Measurements from ENCODE around the gene SP7. TPM values are rescaled to one million over a fixed set of nuclear protein-coding genes. Genes with fewer than 3 reads are reported as not detected.

SP7 gene
- total and polyA plus RNA-seq, 10 of the 15 experiments (the other 5 are each of a cell fraction or from before 2014, with no cell fraction given) = 0.05 to 0.11 TPM; not detected in 8

DNA sequence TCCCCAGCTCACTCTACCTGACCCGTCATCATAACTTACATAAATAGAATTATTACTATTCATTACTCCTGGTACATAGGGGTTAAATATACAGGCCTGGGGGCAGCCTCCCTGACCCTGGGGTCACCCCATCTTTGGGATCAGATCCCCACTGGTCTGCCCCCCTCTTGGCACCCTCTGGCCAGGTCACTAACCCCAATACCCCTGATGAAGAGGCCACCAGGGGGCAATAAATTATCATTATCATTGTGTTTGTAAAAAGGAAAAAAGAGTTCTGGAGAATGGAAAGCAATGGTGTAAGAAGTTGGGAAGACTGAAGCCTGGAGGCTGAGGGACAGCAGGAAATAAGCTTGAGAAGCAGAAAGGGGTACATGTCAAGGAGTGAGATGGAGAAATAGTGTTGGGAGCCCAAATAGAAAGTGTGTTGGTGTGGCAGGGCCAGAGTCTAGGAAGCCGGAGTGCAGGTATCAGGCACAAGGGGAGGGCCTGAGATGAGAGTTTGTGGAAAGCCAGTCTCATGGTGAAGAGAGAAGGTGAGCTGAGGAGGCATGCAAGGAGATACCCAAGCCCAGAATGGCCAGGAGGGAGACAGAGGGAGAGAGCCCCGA is 8.6 kb downstream of the SP7 start:
- Histone ChIP-seq H3K79me2 (ENCODE audit: control insufficient read depth, insufficient read depth, low read length) (no peaks in the 10 kb centered on the region), H2AFZ (ENCODE audit: control insufficient read depth, low read depth, low read length) (no peak overlapping the region), H3K36me3 (ENCODE audit: control insufficient read depth in 2 of 2, insufficient read depth in 2 of 2, low read length in 1 of 2) (no peaks in the 10 kb centered on the region), H3K4me1 (ENCODE audit: control insufficient read depth, insufficient read depth, low read length) (peaks cover 17% of the 10 kb centered on the region; the same call in 1 of the 2 replicates), H3K4me3 (no peak overlapping the region), H3K27me3 (replicated peaks in 1 of 2; ENCODE audit: control insufficient read depth in 2 of 2, insufficient read depth in 2 of 2, low read length in 1 of 2) (peaks cover 0 to 1% of the 10 kb centered on the region in 2 experiments; a peak in 2 of 4 replicates), H3K9me3 (replicated peaks; ENCODE audit: control insufficient read depth, insufficient read depth, low read length) (no peaks in the 10 kb centered on the region), H3K27ac (ENCODE audit: control insufficient read depth, insufficient read depth) (no peak overlapping the region), H4K20me1 (ENCODE audit: control insufficient read depth, insufficient read depth) (no peaks in the 10 kb centered on the region), H3K9ac (ENCODE audit: control insufficient read depth, insufficient read depth, low read length) (no peak overlapping the region), H3K4me2 (ENCODE audit: control insufficient read depth, insufficient read depth) (no peak overlapping the region)
- in situ Hi-C loops (cut with MboI) (no loop called here), intact Hi-C loops (cut with micrococcal nuclease; ENCODE audit: unreplicated experiment) (no loop called here)
- TF ChIP-seq TCF3 (IDR thresholded peaks at IDR 0.05; ENCODE audit: borderline replicate concordance, insufficient read depth, low read depth, low read length) = no peak
- TF ChIP-seq RAD21 (IDR thresholded peaks at IDR 0.05; ENCODE audit: insufficient read depth, low read depth, low read length) = peak; percentile 48
- TF ChIP-seq NR2F1 (conservative IDR thresholded peaks at IDR 0.05) = peak; percentile 37; the same call in 1 of the 2 replicates
- TF ChIP-seq CTCF (IDR thresholded peaks at IDR 0.05 in 2 of 3, conservative IDR thresholded peaks at IDR 0.05 in 1 of 3; ENCODE audit: control insufficient read depth in 2 of 3, extremely low read depth in 1 of 3, insufficient read depth in 1 of 3, low read depth in 3 of 3, low read length in 3 of 3) = peak; percentile 18 to 38 (median 24); a peak in 3 of 6 replicates
- no peak for TF ChIP-seq LARP7 (IDR thresholded peaks at IDR 0.05)
- TF ChIP-seq SMC3 (IDR thresholded peaks at IDR 0.05; ENCODE audit: borderline replicate concordance, low read length) = peak; percentile 29; the same call in 1 of the 2 replicates
- no peak for FAIRE-seq
- ChIA-PET POLR2A (interaction anchor here (0.6 to 1.6 kb wide), 4 partner anchors 13 to 273 kb away, joined by 3 to 7 read pairs (median 4); no protein-coding TSS in a partner anchor), CTCF (interaction anchor here (1.0 to 15.1 kb wide), 17 partner anchors 8 to 206 kb away, joined by 3 to 240 read pairs (median 5); partner anchors contain the start of genes AMHR2, MYG1, PFDN5 and SP1), RAD21 (ENCODE audit: unreplicated experiment) (interaction anchor here (0.6 to 6.3 kb wide), 9 partner anchors 17 to 181 kb away, joined by 3 to 118 read pairs (median 4); partner anchors contain the start of genes PFDN5 and TARBP2), SMC1A (ENCODE audit: uncharacterized antibody, unreplicated experiment) (interaction anchor here (0.9 to 9.8 kb wide), 7 partner anchors 11 to 181 kb away, joined by 3 to 123 read pairs (median 8); no protein-coding TSS in a partner anchor)
- 48% methylated on average over 3 of the region's 3 CpGs for WGBS (ENCODE audit: insufficient coverage, insufficient replicate concordance, low lambda C conversion rate, missing lambda C conversion rate)
- ATAC-seq = no peak
- BruUV-seq (replicated peaks) = no TSS peak
- DNase-seq (ENCODE audit: low read depth, low spot score) = no peak
